NCI-H2107 treated with DMSO at 0.1 percent for 48 hours (cell line): Measurements from ENCODE around the gene CHCHD3.
"Not testable (repeated sequence)": the region's sequence is repeated elsewhere in the genome, so short reads cannot be mapped to it uniquely, and the experiment has no call there.

Experiments
- DNase-seq: peaks from one replicate; lab custom pipeline; 2025; ENCODE audit not compliant: unreplicated experiment; lab: John Stamatoyannopoulos, UW

The CHCHD3 gene

DNA sequence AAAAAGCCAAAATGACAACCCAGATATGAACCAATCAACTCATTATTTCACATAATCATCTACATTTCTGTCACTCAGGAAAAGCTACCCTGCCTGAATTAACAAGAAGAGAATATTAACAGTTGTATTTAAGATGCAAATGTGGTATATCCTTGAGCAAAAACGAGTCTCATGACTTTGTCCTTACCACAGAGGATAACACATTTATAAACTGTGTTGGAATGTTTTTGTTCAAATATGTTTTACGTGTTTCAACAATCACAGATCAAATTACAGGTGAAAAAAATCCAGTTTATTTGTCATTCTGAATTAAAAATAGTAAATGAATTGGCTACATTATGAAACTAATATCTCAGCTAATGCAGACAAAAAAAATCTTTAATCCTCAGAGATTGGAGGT, 34.6 kb downstream of the CHCHD3 start:
- no peak for DNase-seq

DNA sequence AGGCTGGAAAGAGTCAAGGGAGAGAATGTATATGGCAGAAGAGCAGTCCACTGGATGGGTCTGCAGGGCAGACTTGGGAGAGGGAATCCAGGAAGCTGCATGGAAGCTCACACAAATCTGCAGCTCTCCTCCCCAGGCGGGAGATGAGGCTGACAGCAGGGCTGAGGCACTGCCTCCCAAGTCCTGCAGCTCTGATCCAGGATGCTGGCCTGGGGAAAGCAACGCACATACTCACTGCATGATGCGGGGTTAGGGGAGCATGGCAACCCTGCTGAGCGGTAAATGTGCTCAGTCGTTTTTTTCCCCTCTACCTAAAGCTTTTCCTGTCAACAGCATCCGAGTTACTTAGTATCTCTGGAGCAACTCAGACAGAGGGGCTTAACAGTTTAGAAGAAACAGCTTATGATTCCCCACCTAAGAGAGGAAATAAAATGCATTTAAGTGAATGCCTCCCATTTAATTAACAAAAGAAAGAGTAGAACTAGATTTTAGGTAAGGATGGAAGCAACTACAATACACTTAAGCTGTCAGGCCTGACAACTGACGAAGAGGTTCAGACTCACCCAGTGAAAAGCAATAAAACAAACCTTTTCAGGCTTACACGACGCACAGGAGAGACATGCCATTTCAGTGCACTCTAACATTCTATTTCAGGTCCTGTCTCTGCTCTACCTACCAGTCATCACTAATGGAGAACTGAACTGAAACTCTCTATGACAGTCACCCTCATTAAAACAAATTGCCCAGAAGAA, 37.0 kb downstream of the CHCHD3 start:
- no peak for DNase-seq

- DNase-seq: no peak
These were observed 41.2 kb downstream of the CHCHD3 start for GRCh38 chr7:133040674-133041073.

DNA sequence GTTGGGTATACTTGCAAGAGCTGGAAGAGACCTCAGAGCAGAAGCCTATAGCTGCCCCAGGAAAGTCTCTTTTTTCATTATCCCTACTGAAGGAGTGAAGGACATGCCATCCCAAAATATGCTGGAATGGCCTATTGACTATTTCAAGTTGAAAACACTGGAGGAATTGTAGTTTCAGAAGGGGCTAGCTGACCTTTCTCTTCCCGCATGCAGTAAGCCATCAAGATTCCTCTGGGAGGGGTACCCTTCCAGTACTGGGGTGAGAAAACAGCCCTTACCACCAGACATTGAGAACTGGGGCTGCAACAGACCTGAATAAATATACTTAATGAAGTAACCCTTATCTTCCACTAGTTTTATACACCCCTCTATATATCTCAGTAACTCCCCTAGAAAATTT, 41.7 kb downstream of the CHCHD3 start:
- DNase-seq: no peak

GRCh38 chr7:133039614-133040013, 42.3 kb downstream of the CHCHD3 start:
- no peak for DNase-seq

GRCh38 chr7:133036289-133036688, 45.6 kb downstream of the CHCHD3 start:
- no peak for DNase-seq

GRCh38 chr7:133035240-133035639, 46.6 kb downstream of the CHCHD3 start:
- not testable (repeated sequence) for DNase-seq

DNA sequence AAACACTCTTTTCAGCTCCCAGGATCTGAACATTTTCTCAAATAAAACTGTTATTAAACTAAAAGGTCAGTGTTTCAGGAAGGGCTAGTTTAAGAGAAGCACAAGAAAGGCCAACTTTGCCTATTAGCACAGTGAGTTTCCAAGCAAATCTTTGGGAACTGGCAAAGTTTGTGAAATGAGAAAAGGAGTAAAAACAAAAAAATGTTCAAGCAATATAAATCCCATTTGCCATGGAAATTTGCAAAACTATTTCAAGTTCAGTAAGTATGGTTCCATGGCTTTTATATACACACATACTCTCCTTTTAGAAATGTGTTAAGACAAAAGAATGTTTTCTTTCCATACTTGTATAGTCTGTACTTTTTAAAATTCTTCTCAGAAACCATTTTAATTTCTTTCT, 51.5 kb downstream of the CHCHD3 start:
- DNase-seq: no peak

- DNase-seq: no peak
These were observed 52.4 kb downstream of the CHCHD3 start for GRCh38 chr7:133029463-133029862.

DNA sequence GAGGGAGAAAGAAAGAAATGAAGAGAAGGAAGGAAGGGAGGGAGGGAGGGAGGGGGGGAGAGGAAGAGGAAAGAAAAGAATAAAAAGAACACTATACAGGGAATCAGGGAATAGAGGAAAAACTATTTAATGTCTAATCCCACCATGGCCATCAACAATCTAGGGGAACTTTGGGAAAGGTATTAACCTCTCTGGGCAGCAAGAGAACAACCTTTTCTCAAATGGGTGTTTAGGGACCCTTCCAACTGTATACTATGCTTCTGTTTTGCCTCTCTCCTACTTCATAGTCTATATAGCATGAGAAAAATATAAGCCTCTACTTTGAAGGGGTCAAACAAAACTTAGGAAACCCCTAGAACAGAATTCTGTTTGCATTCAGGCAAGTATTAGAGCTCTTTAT, 54.5 kb downstream of the CHCHD3 start:
- DNase-seq: no peak

DNA sequence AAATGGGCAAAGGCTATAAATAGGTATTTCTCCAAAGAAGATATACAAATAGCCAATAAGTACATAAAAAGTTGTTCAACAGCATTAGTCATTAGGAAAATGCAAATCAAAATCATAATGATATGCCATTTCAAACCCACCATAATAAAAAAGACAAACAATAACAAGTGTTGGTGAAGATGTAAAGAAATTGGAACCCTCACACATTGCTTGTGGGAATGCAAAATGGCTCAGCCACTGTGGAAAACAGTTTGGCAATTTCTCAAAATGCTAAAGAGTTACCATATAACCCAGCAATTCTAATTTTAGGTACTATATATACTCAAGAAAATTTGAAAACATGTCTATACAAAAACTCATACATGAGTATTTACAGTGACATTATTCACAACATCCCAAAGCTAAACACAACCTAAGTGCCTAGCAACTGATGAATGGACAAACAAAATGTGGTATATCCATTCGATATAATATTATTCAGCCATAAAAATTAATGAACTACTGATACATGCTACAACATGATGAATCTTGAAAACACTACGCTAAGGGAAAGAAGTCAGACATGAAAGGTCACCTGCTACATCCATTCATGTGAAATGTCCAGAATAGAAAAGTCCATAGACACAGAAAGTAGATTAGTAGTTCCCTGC, 55.6 kb downstream of the CHCHD3 start:
- DNase-seq: no peak

- DNase-seq: no peak
These were observed 56.8 kb downstream of the CHCHD3 start for GRCh38 chr7:133025056-133025455.

GRCh38 chr7:133024596-133024995, 57.3 kb downstream of the CHCHD3 start:
- DNase-seq: no peak

- peak; percentile 36 for DNase-seq
These were observed 58.4 kb downstream of the CHCHD3 start for GRCh38 chr7:133023370-133024071.

DNA sequence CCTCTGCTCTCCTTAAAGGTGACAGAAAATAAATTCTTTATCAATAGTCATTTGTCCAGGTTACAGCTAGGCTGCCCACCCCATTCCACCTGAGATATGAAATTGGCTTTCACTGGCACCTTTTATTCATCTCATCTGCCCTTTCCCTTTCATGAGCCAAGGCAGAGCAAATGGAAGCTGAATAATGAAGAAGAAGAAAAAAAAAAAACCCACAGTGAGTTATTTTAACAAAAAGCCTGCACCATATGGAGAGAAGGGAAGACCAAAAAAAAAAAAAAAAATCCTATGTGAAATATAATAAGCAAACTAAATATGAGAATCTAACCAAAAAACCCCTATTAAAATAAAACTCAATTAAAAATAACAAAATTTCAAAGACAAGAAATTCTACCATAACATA, 59.2 kb downstream of the CHCHD3 start:
- DNase-seq: no peak

DNA sequence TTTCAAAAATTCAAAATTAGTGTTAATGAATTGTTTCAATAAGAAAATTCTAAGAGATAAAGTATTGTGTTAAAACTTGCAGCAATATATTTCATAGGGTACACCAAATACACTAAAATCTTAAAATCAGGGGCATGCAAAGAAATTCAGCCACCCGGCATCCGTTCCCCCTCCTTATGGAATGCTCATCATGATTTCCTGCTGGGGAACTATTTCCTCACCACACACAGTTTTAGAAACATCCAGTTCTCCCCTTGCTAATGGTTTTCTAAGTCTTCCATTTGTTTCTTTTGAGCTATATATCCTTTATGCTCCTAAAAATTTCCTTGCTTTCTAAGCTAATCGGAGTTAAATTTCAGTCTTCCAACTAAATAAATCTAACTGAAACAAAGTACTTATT, 60.7 kb downstream of the CHCHD3 start:
- no peak for DNase-seq

DNA sequence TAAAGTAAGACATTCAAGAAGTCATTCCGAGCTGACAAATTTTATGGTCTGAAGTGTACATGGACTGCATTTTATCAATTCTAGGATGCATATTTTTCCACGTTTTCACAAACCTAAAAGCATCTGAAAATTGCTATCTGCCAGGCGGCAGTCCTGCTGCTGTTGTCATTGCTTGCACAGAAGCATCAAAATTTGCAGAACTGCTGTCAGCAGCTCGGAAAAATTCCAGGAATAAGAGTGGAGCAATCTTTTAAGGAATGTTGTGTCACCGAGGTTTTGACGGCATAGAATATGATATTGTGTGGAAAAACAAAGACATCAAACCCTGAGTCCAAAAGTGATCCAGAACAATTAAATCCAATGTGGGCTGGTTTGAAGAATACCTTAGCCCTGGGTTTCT, 61.4 kb downstream of the CHCHD3 start:
- DNase-seq: no peak

- DNase-seq: no peak
These were observed 62.3 kb downstream of the CHCHD3 start for GRCh38 chr7:133019590-133019989.

- no peak for DNase-seq
These were observed 65.3 kb downstream of the CHCHD3 start for GRCh38 chr7:133016604-133017003.

- no peak for DNase-seq
These were observed 66.0 kb downstream of the CHCHD3 start for GRCh38 chr7:133015888-133016287.

GRCh38 chr7:133011746-133012145, 70.1 kb downstream of the CHCHD3 start:
- no peak for DNase-seq
